Fibroblast of lung (primary cell): ENCODE data around the gene FIS1. TPM values are rescaled to one million over a fixed set of nuclear protein-coding genes. Genes with fewer than 3 reads are reported as not detected.

Source experiments
- DNase-seq, 2 donors: peaks; one replicate each; pipeline versions ENCODE4 v3.0.0 to v3.0.0-alpha.2; 2010; ENCODE audit warnings: low read depth in 2 of 2
- H2AFZ ChIP-seq: 2 replicates; pipeline ENCODE4 v1.5.1; 2012; ENCODE audit warnings: low read length, control low read depth, inconsistent platforms
- H3K27ac ChIP-seq: 2 replicates; pipeline ENCODE4 v1.5.1; 2011; ENCODE audit warnings: low read length, control low read depth; ENCODE audit not compliant: insufficient read depth
- H3K27me3 ChIP-seq: 2 replicates; pipeline ENCODE4 v1.5.1; 2011; ENCODE audit warnings: mild to moderate bottlenecking, low read length; ENCODE audit not compliant: control insufficient read depth, insufficient read depth
- H3K36me3 ChIP-seq: 2 replicates; pipeline ENCODE4 v1.5.1; 2011; ENCODE audit warnings: low read length; ENCODE audit not compliant: control insufficient read depth, insufficient read depth
- H3K4me1 ChIP-seq: 2 replicates; pipeline ENCODE4 v1.5.1; 2011; ENCODE audit warnings: low read length; ENCODE audit not compliant: control insufficient read depth, insufficient read depth; ENCODE audit errors: extremely low read depth
- H3K4me2 ChIP-seq: 2 replicates; pipeline ENCODE4 v1.5.1; 2011; ENCODE audit warnings: low read length, control low read depth; ENCODE audit not compliant: insufficient read depth; ENCODE audit errors: extremely low read depth
- H3K4me3 ChIP-seq, 4 experiments: fragments of 200-600 bp in 1 of 4; sonication (generic) in 1 of 4; replicated peaks in 1 of 4; 2 replicates each; pipeline ENCODE4 v1.5.1; 2011 to 2016; ENCODE audit warnings: low read length in 4 of 4, low read depth in 3 of 4, mild to moderate bottlenecking in 3 of 4, control low read depth in 2 of 4, inconsistent platforms in 1 of 4, mixed read lengths in 1 of 4; ENCODE audit not compliant: insufficient read depth in 1 of 4; ENCODE audit errors: control extremely low read depth in 1 of 4
- H3K79me2 ChIP-seq: 2 replicates; pipeline ENCODE4 v1.5.1; 2012; ENCODE audit warnings: mild to moderate bottlenecking, low read length, inconsistent platforms; ENCODE audit not compliant: control insufficient read depth, insufficient read depth
- H3K9ac ChIP-seq: 2 replicates; pipeline ENCODE4 v1.5.1; 2011; ENCODE audit warnings: mild to moderate bottlenecking, low read length, control low read depth; ENCODE audit not compliant: insufficient read depth
- H3K9me3 ChIP-seq: 2 replicates; pipeline ENCODE4 v1.5.1; 2012; ENCODE audit warnings: low read depth, low read length; ENCODE audit not compliant: control insufficient read depth, insufficient read depth
- H4K20me1 ChIP-seq: 2 replicates; pipeline ENCODE4 v1.5.1; 2011; ENCODE audit warnings: low read length; ENCODE audit not compliant: control insufficient read depth, insufficient read depth; ENCODE audit errors: extremely low read depth
- CTCF ChIP-seq, 2 donors: IDR thresholded peaks in 1 of 2; conservative IDR thresholded peaks in 1 of 2; 1 replicate in 1 of 2; 2 replicates in 1 of 2; pipeline ENCODE4 v1.5.1; 2011 to 2012; ENCODE audit warnings: low read length in 2 of 2, control low read depth in 1 of 2, inconsistent platforms in 1 of 2, low read depth in 1 of 2, mild to moderate bottlenecking in 1 of 2
- EZH2 ChIP-seq: IDR thresholded peaks from 2 replicates; pipeline ENCODE4 v1.5.1; 2012; ENCODE audit warnings: low read length, control low read depth, mild to moderate bottlenecking; ENCODE audit errors: missing control alignments
- polyA plus RNA-seq, 2 donors: library from polyadenylated mRNA; depleted of rRNA in 1 of 2; stranded (reverse) in 1 of 2; unstranded in 1 of 2; fragments of >200 nt; gene quantifications; 2 replicates each; pipeline ENCODE4 v1.2.1, GENCODE V29; 2011 to 2012; ENCODE audit warnings: missing spikeins in 1 of 2
- total RNA-seq: library from RNA; depleted of rRNA; stranded (reverse); fragments of >200 nt; gene quantifications from 2 replicates; pipeline ENCODE4 v1.2.1, GENCODE V29; 2014

The FIS1 gene
- total and polyA plus RNA-seq, 2 donors (not counting 1 experiment from before 2014, with no cell fraction given), result 169 to 297 TPM

- H3K4me2 ChIP-seq, result no peak overlapping the region
- H3K79me2 ChIP-seq, result no peaks in the 10 kb centered on the region
- no peaks in the 10 kb centered on the region for H3K27me3 ChIP-seq
- no peak overlapping the region for H3K9ac ChIP-seq
- no peaks in the 10 kb centered on the region for H4K20me1 ChIP-seq
- H3K4me3 ChIP-seq, result no peak overlapping the region
- H3K27ac ChIP-seq, result no peak overlapping the region
- no peak overlapping the region for H2AFZ ChIP-seq
- no peaks in the 10 kb centered on the region for H3K4me1 ChIP-seq
- DNase-seq, result no peak
- TF ChIP-seq EZH2 (no peak), CTCF (conservative IDR thresholded peaks at IDR 0.05 in 1 of 2, IDR thresholded peaks at IDR 0.05 in 1 of 2; ENCODE audit: low read depth in 1 of 2, low read length in 2 of 2) (no peak)
- H3K9me3 ChIP-seq, result no peaks in the 10 kb centered on the region
- no peaks in the 10 kb centered on the region for H3K36me3 ChIP-seq
These were observed 33.8 kb upstream of the FIS1 start for GRCh38 chr7:101278461-101279292.

GRCh38 chr7:101277155-101277554 lies 32.3 kb upstream of the FIS1 start:
- no peaks in the 10 kb centered on the region for H4K20me1 ChIP-seq
- no peak overlapping the region for H3K4me2 ChIP-seq
- H3K27ac ChIP-seq, result no peak overlapping the region
- H3K79me2 ChIP-seq, result no peaks in the 10 kb centered on the region
- no peak overlapping the region for H3K9ac ChIP-seq
- no peak overlapping the region for H3K4me3 ChIP-seq
- H3K36me3 ChIP-seq, result no peaks in the 10 kb centered on the region
- H3K4me1 ChIP-seq, result no peaks in the 10 kb centered on the region
- no peaks in the 10 kb centered on the region for H3K9me3 ChIP-seq
- no peak overlapping the region for H2AFZ ChIP-seq
- DNase-seq, result no peak
- no peaks in the 10 kb centered on the region for H3K27me3 ChIP-seq
- TF ChIP-seq CTCF (conservative IDR thresholded peaks at IDR 0.05 in 1 of 2, IDR thresholded peaks at IDR 0.05 in 1 of 2; ENCODE audit: low read depth in 1 of 2, low read length in 2 of 2) (no peak), EZH2 (no peak)

GRCh38 chr7:101273206-101273605 lies 28.3 kb upstream of the FIS1 start:
- TF ChIP-seq EZH2 (no peak), CTCF (conservative IDR thresholded peaks at IDR 0.05 in 1 of 2, IDR thresholded peaks at IDR 0.05 in 1 of 2; ENCODE audit: low read depth in 1 of 2, low read length in 2 of 2) (no peak)
- H2AFZ ChIP-seq, result no peak overlapping the region
- no peaks in the 10 kb centered on the region for H4K20me1 ChIP-seq
- DNase-seq, result no peak
- H3K36me3 ChIP-seq, result no peaks in the 10 kb centered on the region
- no peak overlapping the region for H3K4me3 ChIP-seq
- H3K27me3 ChIP-seq, result no peaks in the 10 kb centered on the region
- H3K79me2 ChIP-seq, result no peaks in the 10 kb centered on the region
- H3K27ac ChIP-seq, result no peak overlapping the region
- no peak overlapping the region for H3K9ac ChIP-seq
- no peaks in the 10 kb centered on the region for H3K4me1 ChIP-seq
- no peaks in the 10 kb centered on the region for H3K9me3 ChIP-seq
- no peak overlapping the region for H3K4me2 ChIP-seq
